ENCODE data around the gene OSBPL6. TPM values are rescaled to one million over a fixed set of nuclear protein-coding genes. Genes with fewer than 3 reads are reported as not detected.

The OSBPL6 gene
- total RNA-seq, 1 donor from 2014 or later = 0.39 TPM

GRCh38 chr2:178270338-178270737, 76.0 kb downstream of the OSBPL6 start:
- no peak for DNase-seq (ENCODE audit: low spot score)

- DNase-seq (ENCODE audit: low spot score) = no peak
Observed at GRCh38 chr2:178271094-178271493, 76.8 kb downstream of the OSBPL6 start.

GRCh38 chr2:178271629-178272333, 77.5 kb downstream of the OSBPL6 start:
- DNase-seq (ENCODE audit: low spot score) = no peak

GRCh38 chr2:178273787-178274360, 79.6 kb downstream of the OSBPL6 start:
- no peak for DNase-seq (ENCODE audit: low spot score)

- DNase-seq (ENCODE audit: low spot score) = no peak
Observed at GRCh38 chr2:178275600-178275999, 81.3 kb downstream of the OSBPL6 start.

GRCh38 chr2:178277741-178278197, 83.5 kb downstream of the OSBPL6 start:
- no peak for DNase-seq (ENCODE audit: low spot score)

- no peak for DNase-seq (ENCODE audit: low spot score)
Observed at GRCh38 chr2:178279142-178279541, 84.8 kb downstream of the OSBPL6 start.

- DNase-seq (ENCODE audit: low spot score) = no peak
Observed at GRCh38 chr2:178279636-178280035, 85.3 kb downstream of the OSBPL6 start.

- no peak for DNase-seq (ENCODE audit: low spot score)
Observed at GRCh38 chr2:178280244-178280852, 86.0 kb downstream of the OSBPL6 start.

GRCh38 chr2:178282075-178282815, 87.9 kb downstream of the OSBPL6 start:
- no peak for DNase-seq (ENCODE audit: low spot score)

- DNase-seq (ENCODE audit: low spot score) = no peak
Observed at GRCh38 chr2:178283341-178283918, 89.1 kb downstream of the OSBPL6 start.

GRCh38 chr2:178284613-178285286, 90.4 kb downstream of the OSBPL6 start:
- DNase-seq (ENCODE audit: low spot score) = no peak

GRCh38 chr2:178285287-178285615, 90.9 kb downstream of the OSBPL6 start:
- DNase-seq (ENCODE audit: low spot score) = no peak

GRCh38 chr2:178286636-178287035, 92.3 kb downstream of the OSBPL6 start:
- no peak for DNase-seq (ENCODE audit: low spot score)

GRCh38 chr2:178287652-178288344, 93.5 kb downstream of the OSBPL6 start:
- DNase-seq (ENCODE audit: low spot score) = no peak

- DNase-seq (ENCODE audit: low spot score) = no peak
Observed at GRCh38 chr2:178291703-178292102, 97.4 kb downstream of the OSBPL6 start.

- DNase-seq (ENCODE audit: low spot score) = no peak
Observed at GRCh38 chr2:178292586-178292985, 98.3 kb downstream of the OSBPL6 start.

- no peak for DNase-seq (ENCODE audit: low spot score)
Observed at GRCh38 chr2:178295115-178295514, 100.8 kb downstream of the OSBPL6 start.

- no peak for DNase-seq (ENCODE audit: low spot score)
Observed at GRCh38 chr2:178295906-178296305, 101.6 kb downstream of the OSBPL6 start.

- no peak for DNase-seq (ENCODE audit: low spot score)
Observed at GRCh38 chr2:178296394-178297090, 102.2 kb downstream of the OSBPL6 start.

Data from mesenteric fat pad (tissue), 1 donor.